KMS-11 (cell line): ENCODE data around the gene EEF1AKMT4.

Experiments
- H2AFZ ChIP-seq: fragments of 200-600 bp; sonication (generic); 2 replicates; pipeline ENCODE4 v1.6.1; 2016; ENCODE audit warnings: antibody characterized with exemption, mixed run types, low read depth
- H3K27ac ChIP-seq: fragments of 200-600 bp; sonication (generic); 2 replicates; pipeline ENCODE4 v1.6.1; 2016; ENCODE audit warnings: mild to moderate bottlenecking, mixed run types
- H3K27me3 ChIP-seq: fragments of 200-600 bp; sonication (generic); 2 replicates; pipeline ENCODE4 v1.6.1; 2017; ENCODE audit warnings: mild to moderate bottlenecking, low read depth, mixed run types, moderate library complexity; ENCODE audit not compliant: insufficient read depth
- H3K36me3 ChIP-seq: fragments of 200-600 bp; sonication (generic); 2 replicates; pipeline ENCODE4 v1.6.1; 2017; ENCODE audit warnings: mild to moderate bottlenecking, mixed run types; ENCODE audit not compliant: insufficient read depth
- H3K4me1 ChIP-seq: fragments of 200-600 bp; sonication (generic); 2 replicates; pipeline ENCODE4 v1.6.1; 2016; ENCODE audit warnings: mild to moderate bottlenecking, low read depth, mixed run types; ENCODE audit not compliant: poor library complexity, severe bottlenecking
- H3K4me2 ChIP-seq: fragments of 200-600 bp; sonication (generic); 2 replicates; pipeline ENCODE4 v1.7.0; 2016; ENCODE audit warnings: mild to moderate bottlenecking, mixed run types
- H3K4me3 ChIP-seq: fragments of 200-600 bp; sonication (generic); IDR thresholded peaks from 2 replicates; pipeline ENCODE4 v1.6.1; 2017; ENCODE audit warnings: low read depth, low read length, mixed read lengths; ENCODE audit not compliant: insufficient read depth
- H3K79me2 ChIP-seq: fragments of 200-600 bp; sonication (generic); 2 replicates; pipeline ENCODE4 v1.6.1; 2016; ENCODE audit warnings: low read depth, mixed run types; ENCODE audit not compliant: insufficient read depth
- H3K9ac ChIP-seq: fragments of 200-600 bp; sonication (generic); 2 replicates; pipeline ENCODE4 v1.6.1; 2016; ENCODE audit warnings: mild to moderate bottlenecking, mixed run types
- H4K20me1 ChIP-seq: fragments of 200-600 bp; sonication (generic); 2 replicates; pipeline ENCODE4 v1.6.1; 2016; ENCODE audit warnings: mild to moderate bottlenecking, mixed run types; ENCODE audit not compliant: insufficient read depth
- CTCF ChIP-seq: fragments of 200-600 bp; sonication (generic); conservative IDR thresholded peaks from 2 replicates; pipeline ENCODE4 v1.6.1; 2017; ENCODE audit warnings: low read depth, mild to moderate bottlenecking, antibody characterized with exemption, low read length, moderate library complexity, mixed read lengths

The EEF1AKMT4 gene

GRCh38 chr3:184236636-184237035, 12.8 kb upstream of the EEF1AKMT4 start:
- Histone ChIP-seq H3K4me1 (no peaks in the 10 kb centered on the region), H3K4me2 (no peak overlapping the region), H3K27ac (no peak overlapping the region)

GRCh38 chr3:184237211-184237610, 12.3 kb upstream of the EEF1AKMT4 start:
- Histone ChIP-seq H3K36me3 (no peaks in the 10 kb centered on the region), H3K4me2 (no peak overlapping the region), H3K9ac (no peak overlapping the region), H3K4me3 (no peak overlapping the region), H3K27me3 (peaks cover 7% of the 10 kb centered on the region; the same call in 1 of the 2 replicates), H3K4me1 (no peaks in the 10 kb centered on the region), H4K20me1 (no peaks in the 10 kb centered on the region), H2AFZ (no peak overlapping the region), H3K27ac (no peak overlapping the region), H3K79me2 (no peaks in the 10 kb centered on the region)
- no peak for TF ChIP-seq CTCF

More at GRCh38 chr3:184236636-184237035, 12.8 kb upstream of the EEF1AKMT4 start:
- H3K4me3 ChIP-seq = no peak overlapping the region
- H3K36me3 ChIP-seq = no peaks in the 10 kb centered on the region
- no peak for TF ChIP-seq CTCF
- H3K27me3 ChIP-seq = peaks cover 13% of the 10 kb centered on the region; the same call in 1 of the 2 replicates
- H3K79me2 ChIP-seq = no peaks in the 10 kb centered on the region
- H4K20me1 ChIP-seq = no peaks in the 10 kb centered on the region
- H3K9ac ChIP-seq = no peak overlapping the region
- no peak overlapping the region for H2AFZ ChIP-seq

GRCh38 chr3:184237807-184238206, 11.7 kb upstream of the EEF1AKMT4 start:
- no peaks in the 10 kb centered on the region for H4K20me1 ChIP-seq
- no peak overlapping the region for H2AFZ ChIP-seq
- H3K4me2 ChIP-seq = no peak overlapping the region
- peaks cover 3% of the 10 kb centered on the region; the same call in 1 of the 2 replicates for H3K27me3 ChIP-seq
- no peak overlapping the region for H3K27ac ChIP-seq
- H3K4me1 ChIP-seq = no peaks in the 10 kb centered on the region
- no peaks in the 10 kb centered on the region for H3K79me2 ChIP-seq
- no peak overlapping the region for H3K4me3 ChIP-seq
- H3K36me3 ChIP-seq = no peaks in the 10 kb centered on the region
- H3K9ac ChIP-seq = no peak overlapping the region
- no peak for TF ChIP-seq CTCF

GRCh38 chr3:184238246-184238818, 11.1 kb upstream of the EEF1AKMT4 start:
- Histone ChIP-seq H3K4me3 (no peak overlapping the region), H2AFZ (no peak overlapping the region), H3K9ac (no peak overlapping the region), H3K36me3 (no peaks in the 10 kb centered on the region), H3K4me2 (no peak overlapping the region), H3K4me1 (no peaks in the 10 kb centered on the region), H4K20me1 (no peaks in the 10 kb centered on the region), H3K27me3 (peaks cover 3% of the 10 kb centered on the region; the same call in 1 of the 2 replicates), H3K79me2 (no peaks in the 10 kb centered on the region), H3K27ac (no peak overlapping the region)
- TF ChIP-seq CTCF = no peak
